Hepatocyte (in vitro differentiated cells): ENCODE data around the gene ATP2A2.
"Not testable (repeated sequence)": the region's sequence is repeated elsewhere in the genome, so short reads cannot be mapped to it uniquely, and the experiment has no call there.

Source experiments
- EZH2 ChIP-seq: fragments of 200-600 bp; sonication (generic); IDR thresholded peaks from 2 replicates; pipeline ENCODE4 v1.6.1; 2016; ENCODE audit warnings: antibody characterized with exemption, mild to moderate bottlenecking, borderline replicate concordance
- TF ChIP-seq, protein P1 (sequence below): fragments of 200-600 bp; sonication (generic); IDR thresholded peaks from 2 replicates; pipeline ENCODE4 v1.5.1; 2016; ENCODE audit warnings: antibody characterized with exemption, mild to moderate bottlenecking; ENCODE audit not compliant: poor library complexity

DNA sequence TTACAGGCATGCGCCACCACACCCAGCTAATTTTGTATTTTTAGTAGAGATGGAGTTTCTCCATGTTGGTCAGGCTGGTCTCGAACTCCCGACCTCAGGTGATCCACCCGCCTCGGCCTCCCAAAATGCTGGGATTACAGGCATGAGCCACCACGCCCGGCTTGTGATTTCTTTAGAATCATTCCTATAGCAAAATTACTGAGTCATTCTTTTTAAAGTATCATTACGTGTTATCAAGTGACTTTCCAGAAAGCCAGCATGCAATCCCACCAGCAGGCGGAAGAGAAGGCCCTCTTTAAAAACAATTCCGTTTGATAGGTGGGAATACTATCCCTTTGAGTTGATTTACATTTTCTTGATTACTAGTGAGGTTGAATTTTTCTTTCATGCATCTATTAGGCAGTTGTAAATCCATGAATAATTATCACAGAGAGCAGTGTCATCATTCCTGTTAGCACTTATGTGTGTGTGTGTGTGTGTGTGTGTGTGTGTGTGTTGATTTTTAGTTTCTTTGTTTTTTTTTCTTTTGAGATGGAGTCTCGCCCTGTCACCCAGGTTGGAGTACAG lies 25.1 kb upstream of the ATP2A2 start:
- TF ChIP-seq, protein P1, sequence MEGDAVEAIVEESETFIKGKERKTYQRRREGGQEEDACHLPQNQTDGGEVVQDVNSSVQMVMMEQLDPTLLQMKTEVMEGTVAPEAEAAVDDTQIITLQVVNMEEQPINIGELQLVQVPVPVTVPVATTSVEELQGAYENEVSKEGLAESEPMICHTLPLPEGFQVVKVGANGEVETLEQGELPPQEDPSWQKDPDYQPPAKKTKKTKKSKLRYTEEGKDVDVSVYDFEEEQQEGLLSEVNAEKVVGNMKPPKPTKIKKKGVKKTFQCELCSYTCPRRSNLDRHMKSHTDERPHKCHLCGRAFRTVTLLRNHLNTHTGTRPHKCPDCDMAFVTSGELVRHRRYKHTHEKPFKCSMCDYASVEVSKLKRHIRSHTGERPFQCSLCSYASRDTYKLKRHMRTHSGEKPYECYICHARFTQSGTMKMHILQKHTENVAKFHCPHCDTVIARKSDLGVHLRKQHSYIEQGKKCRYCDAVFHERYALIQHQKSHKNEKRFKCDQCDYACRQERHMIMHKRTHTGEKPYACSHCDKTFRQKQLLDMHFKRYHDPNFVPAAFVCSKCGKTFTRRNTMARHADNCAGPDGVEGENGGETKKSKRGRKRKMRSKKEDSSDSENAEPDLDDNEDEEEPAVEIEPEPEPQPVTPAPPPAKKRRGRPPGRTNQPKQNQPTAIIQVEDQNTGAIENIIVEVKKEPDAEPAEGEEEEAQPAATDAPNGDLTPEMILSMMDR, result not testable (repeated sequence)
- not testable (repeated sequence) for TF ChIP-seq EZH2
